Measurements from ENCODE around the gene COG2.
"Not testable (repeated sequence)": the region's sequence is repeated elsewhere in the genome, so short reads cannot be mapped to it uniquely, and the experiment has no call there.

COG2 gene

DNA sequence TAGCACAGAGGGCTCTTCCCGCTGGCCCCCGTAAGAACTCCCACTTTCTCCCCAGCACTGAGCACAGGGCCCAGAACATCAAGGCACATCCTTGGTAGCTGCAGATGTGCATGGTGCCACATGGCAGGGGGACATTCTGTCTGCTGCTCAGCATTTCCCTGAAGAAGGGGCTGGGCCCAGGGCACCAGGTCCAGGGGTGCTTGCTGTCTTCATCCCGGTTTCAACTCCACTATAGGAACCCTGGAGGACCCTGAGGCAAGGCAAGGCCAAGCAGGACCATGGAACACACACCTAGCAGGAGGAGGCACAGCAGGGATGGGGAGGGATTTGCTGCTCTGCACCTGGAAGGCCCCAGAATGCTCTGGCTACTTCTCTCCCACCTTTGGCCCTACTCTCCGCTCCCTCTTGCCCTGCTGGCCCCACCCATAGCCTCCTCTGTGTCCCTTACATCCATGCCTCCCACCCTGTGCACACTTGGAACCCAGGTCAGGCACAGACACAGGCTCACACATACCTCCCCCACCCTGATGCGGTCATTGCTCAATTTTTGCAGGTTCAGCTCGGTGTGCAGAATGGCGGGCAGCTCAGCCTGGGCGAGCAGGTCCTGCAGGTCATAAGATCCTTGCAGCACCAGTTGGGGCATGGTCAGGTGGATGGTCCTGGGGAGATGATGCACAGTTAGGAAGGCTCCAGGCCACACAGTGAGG, 61.6 kb downstream of the COG2 start:
- no peak for DNase-seq

DNA sequence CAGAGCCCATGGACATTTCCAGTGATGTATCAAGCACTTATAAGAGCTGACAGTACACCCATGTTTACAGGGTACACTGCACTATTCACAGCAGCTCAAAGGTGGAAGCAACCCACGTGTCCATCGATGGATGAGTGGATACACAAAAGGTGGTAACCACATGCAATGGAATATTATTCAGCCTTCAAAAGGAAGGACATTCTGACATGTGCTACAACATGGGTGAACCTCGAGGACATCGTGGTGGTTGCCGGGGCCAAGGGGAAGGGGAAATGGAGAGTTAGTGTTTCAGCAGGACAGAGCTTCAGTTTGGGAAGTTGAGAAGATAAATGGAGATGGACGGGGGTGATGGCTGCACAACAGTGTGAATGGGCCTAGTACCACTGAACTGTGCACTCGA, 62.5 kb downstream of the COG2 start:
- no peak for DNase-seq

DNA sequence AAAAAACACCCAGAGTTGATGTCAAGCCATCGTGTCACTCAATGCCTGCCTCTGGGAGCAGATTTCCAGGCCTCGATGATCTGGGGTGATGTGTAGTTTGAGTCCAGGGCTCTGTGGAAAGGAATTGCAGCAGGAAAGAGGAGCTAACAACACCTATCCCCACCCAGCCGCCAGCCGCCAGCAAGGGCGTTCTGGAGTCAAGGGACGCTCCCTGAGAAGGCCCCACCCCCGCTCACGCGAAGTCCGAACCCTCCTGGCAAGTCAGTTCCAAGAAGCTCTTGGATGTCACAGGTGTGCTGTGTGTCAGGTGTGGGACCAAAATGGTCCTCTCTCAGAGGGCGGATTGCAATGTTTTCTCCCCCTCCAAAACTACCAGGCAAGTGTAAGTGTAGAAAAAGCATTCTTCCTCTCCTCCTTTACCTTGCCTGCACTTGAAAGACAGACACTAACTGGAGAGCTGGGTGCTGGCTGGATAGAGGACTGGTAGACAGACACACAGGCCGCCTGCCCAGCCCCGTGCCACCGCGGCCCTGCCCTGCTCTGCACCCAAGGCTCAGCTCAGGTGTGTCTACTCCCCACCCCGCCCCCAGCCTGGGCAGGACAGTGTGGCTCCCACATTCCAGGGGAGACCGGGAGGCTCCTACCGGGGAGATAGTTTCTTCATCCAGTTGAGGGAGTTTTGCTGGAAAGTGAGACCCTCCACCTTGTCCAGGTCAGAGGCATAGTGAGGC, 63.2 kb downstream of the COG2 start:
- DNase-seq = no peak

DNA sequence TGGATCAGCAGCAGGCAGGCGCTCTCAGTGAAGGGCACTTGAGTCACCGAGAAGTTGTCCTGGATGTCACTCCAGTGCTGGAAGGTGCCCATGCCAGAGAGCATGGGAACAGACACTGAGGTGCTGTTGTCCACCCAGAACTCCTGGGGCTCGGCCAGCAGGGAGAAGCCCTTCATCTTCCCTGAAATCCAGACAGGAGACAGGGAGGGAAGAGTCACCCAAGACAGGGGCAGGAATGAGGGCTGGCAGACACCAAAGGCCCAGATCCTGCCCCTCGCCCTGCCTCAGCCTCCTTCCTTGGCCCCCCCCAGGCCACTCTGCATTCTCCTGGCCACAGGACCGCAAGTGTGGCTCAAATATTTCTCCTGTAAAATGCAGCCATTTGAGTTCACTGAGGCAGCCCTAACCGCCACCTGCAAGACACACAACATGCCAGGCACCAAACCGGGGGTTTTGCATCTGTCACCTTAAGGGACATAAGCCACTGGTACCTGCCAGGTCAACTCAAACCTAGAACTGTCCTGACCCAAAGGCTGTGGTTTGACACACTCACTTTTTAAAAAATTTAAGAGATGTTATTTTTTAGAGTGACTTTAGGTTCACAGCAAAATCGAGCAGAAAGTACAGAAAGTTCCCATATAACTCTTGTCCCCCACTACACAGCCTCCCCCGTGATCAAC, 63.9 kb downstream of the COG2 start:
- no peak for DNase-seq

DNA sequence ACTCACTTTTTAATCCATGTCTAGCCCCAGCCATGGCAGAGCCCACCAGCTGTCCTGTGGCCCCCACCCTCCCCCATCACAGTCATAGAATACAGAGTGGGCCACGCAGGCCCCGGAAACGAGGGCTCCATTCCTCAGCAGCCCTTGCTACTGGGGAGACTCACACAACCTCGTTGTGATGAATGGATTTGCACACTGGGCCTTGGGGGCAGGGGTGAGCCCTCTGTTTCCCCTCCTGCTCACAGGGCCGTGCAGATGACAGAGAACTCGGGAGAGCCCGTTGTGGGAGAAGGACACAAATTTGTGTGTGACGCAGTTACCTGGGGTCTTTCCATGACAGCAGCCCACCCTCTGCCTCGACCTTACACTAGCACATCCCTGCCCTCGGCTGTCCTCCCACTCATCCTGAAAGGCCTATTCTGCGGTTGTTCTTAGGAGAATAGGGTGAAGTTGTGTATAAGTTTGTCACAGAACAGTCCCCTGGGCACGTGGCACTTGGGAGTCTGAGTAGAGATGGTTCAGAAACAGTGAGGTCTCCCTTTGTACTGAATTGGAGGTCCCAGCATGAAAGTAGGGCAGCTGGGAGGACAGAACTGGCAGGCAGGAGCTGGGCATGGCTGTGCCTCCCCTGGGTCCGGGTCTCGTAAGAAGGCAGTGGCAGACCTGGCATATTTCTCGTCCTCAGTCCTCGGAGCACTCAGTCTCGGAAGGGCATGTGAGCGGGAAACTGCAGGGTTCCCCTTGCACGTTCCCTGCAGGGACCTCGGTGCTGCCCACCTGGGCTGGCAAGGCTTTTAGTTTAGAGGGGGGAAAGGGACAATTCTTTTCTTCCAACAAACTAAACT, 64.8 kb downstream of the COG2 start:
- DNase-seq = no peak

DNA sequence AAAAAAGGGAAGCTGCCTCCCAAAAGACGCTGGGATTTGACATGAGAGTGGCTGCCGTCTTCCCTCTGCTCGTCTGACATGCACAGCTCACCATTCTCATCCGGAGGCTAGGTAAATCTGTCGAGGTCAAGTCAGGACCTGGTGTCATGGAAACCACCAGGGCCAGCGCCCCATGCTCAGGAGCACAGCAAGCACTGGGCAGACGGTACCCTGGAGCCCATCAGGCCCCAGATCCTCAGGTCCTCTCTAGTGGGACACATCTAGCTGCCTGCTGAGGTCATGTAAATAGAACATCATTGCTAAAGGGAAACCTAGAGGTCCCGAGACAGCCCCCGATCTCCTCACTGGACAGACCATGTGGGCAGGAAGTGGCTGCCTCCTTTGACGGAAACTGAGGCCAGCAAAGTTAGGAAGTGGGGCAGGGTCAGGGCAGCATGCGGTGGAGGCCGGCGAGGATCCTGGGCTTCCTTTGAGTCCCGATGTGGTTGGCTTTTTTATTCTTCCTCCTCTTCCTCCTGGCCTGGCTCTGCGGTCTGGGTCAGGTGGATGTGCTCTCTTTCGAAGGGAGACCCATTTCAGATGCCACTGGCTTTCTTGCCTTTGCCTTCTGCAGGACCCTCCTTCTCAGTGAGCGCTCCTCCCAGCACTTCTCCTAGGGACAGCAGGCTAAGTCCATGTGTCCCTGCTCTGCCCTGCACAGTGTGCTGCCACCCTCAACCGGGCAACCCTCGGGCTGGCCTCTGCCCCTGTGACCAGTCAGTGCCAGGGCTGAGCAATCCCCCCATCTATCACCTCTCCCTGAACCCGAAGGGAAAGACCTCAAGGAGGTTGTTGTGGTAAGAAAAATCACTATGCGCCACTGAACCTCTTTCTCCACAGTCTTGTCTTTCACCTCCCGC, 65.7 kb downstream of the COG2 start:
- DNase-seq = no peak

DNA sequence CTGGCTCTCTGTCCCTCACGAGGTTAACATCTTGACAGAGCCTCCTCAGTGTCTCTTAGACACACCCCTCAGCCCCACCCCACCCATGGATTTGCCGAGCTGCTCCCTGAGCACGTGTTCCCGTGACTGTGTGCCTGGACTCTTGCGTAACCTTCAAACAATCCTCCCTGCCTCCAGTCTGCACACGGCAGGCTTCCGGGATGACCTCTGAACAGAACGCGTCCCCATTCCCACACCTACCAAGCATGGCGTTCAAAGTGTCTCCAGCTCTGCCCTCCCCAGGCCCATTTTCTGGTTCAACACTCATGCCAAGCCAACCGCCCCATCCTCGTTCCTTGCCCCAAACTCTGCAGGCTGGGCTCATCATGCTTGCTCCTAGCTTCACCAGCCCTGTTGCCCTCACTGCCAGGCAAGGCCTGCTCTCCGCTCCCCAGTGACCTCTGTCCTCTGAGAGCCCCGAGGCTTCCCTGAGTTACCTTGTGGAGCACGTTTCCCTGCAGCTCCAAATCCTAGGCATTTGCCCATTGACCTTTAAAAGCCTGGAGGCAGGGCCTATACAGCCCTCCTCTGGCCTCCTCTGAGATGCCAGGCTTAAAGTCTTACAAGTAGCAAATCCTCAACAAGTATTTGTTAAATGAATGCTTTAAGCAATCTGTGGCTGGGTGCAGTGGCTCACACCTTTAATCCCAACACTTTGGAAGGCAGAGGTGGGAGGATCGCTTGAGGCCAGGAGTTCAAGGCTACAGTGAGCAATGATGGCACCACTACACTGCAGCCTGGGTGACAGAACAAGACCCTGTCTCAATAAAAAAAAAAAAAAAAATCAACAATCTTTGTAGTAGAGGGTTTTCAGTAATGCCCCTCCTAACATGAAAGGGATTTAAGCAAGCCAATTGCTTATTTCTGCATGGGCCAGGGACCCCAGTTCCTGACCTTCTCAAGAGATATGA, 66.6 kb downstream of the COG2 start:
- no peak for DNase-seq

DNA sequence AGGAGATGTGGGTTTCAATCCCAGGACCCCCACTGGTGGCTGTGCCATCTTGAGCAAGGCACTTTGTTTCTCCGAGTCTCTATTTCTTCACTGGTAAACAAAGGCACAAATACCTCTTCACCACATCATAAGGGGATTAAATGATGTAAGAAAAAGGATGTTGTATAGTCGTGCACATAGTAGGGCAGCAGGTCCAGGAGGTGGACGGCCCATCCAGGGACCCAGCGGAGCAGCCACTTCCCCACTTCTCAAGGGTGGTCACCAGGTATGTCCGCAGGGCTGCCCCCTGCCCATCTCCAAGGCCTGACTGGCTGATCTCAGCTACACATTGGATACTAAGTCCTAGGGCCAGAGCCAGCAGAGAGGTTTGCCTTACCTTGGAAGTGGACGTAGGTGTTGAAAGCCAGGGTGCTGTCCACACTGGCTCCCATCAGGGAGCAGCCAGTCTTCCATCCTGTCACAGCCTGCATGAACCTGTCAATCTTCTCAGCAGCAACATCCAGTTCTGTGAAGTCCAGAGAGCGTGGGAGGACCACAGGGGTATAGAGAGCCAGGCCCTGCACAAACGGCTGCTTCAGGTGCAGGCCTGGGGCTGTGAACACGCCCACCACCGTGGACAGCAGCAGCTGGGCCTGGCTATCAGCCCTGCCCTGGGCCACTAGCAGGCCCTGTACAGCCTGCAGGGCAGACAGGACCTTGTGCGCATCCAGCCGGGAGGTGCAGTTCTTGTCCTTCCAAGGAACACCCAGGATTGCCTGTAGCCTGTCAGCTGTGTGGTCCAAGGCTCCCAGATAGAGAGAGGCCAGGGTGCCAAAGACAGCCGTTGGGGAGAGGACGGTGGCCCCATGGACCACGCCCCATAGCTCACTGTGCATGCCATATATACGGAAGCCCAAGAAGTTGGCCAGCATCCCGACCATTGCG, 67.6 kb downstream of the COG2 start:
- DNase-seq = no peak

DNA sequence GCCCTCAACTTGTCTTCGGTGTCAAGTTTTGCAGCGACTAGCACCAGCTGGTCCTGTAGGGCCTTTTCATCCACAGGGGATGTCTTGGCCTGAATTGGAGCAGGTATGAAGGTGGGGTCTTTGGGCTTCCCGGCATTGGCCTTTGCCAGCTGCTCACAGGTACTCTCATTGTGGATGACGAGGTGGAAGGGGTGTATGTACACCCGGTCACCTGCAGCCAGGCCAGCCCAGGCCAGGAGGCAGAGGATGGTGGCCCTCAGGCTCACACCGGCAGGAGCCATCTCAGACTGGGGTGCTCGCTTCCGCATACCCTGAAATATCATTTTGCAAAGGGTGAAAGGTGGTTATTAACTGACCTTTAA, 68.2 kb downstream of the COG2 start:
- no peak for DNase-seq

DNA sequence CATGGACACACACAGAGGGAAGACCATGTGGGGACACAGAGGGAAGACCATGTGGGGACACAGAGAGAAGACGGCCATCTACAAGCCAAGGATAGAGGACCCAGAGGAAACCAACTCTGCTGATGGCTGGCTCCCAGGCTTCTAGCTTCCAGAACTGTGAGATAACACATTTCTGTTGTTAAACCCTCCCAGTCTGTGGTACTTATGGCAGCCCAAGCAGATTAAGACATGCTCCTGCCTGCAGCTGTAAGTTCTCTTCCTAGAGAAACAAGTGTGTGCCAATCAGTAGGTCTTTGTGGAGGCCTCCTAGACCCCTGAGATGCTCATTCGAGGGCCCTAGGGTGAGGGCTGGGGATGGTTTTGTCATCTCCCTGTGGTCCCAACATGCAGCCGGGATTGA, 69.0 kb downstream of the COG2 start:
- no peak for DNase-seq

DNA sequence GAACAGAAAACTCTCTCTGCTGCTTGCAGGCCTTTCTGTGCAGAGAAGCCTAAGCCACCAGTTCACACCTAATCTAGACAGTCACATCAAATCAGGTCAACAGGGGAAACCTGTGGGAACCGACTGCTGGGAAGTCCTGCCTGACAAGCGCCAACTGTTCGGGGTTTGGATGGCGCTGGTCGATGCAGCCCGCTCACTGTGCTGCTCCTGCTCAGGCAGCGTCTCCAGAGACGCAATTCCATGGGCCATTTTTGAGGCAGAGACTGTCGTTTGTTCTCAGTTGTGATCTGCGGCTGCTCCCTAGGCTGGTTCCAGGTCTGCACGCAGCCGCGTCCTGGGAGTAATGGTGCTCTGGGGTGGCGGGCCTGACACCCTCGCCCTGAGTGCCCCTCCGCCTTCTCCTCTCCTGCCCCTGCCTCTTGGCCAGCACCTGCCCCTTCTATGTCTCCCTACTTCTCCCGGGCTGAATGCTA, 70.2 kb downstream of the COG2 start:
- DNase-seq = no peak

DNA sequence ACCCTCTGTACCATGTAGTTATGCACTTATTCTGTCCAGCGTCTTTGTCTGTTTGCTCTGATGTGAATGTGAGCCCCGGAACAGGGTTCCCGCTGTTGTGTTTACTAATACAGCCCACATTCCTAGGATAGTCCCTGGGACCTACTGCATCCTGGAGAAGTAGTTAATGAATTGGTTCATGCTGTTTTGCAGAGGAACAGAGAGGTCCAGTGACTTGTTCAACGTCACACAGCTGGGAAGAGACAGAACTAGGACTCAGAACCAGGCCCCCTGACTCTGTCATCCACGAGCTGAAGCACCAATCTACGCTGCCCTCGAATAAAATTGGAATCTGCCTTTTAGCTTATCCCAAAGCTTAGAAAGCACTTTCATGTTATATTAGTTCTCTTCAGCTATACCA, 70.9 kb downstream of the COG2 start:
- DNase-seq = no peak

DNA sequence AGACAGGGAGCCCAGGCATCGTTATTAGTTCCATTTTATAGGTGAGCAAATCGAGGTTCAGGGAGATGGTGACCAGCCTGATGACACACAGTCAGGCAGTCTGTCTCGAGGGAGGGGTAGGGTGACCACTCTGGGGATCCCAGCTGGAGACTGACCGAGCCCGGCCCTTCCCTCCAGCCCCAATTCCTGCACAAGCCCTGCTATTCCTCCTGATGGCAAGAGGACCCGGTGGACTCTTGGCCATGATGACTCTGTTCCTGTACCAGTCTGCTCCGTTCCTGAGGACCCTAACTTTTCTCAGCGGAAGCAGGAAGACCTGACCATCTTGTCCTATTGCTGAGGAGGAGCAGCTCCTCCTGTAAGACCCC, 71.2 kb downstream of the COG2 start:
- DNase-seq = no peak

DNA sequence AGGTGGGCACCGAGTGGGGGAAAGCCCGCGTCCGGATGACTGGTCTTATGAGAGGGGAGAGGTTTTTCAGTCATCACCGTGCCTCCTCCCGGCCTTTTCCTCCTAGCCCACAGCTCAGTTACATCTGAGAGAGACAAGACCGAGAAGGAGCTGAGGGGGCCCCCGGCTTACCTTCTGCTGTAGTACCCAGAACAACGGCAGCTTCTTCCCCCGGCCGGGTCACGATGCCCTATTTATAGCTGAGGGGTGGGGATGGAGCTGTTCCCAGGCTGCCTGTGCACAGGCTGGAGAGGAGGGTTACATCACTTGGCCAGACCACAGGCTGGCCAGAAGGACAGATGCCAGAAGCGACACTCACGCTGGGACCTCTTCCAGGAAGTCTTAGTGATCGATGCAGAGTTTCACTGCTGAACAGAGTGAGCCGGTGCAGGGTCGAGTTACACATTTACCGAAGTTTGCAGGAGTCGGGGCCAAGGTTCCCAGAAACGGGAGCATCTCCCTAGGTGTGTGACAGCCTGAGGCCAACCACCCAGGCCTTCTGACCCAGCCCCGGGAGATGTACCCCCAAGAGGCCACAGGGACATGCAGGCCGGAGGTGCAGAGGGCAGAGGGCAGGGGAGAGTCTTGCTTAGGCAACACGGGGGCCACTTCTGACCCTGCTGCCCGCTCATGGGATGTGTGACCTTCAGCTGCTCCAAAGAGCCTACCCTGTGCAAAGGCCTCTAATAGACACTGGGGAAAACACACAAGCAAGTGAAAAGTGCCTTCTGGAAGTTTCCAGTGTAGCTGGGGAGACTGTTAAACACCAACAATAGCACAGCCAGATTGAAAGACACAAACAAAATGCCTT, 71.9 kb downstream of the COG2 start, which contains the start of gene AGT:
Gene AGT, minus strand, starts transcription at position 208 of the 850 bp plus-strand sequence. CDS start 3,299 bp downstream, outside the sequence.
- DNase-seq = no peak

DNA sequence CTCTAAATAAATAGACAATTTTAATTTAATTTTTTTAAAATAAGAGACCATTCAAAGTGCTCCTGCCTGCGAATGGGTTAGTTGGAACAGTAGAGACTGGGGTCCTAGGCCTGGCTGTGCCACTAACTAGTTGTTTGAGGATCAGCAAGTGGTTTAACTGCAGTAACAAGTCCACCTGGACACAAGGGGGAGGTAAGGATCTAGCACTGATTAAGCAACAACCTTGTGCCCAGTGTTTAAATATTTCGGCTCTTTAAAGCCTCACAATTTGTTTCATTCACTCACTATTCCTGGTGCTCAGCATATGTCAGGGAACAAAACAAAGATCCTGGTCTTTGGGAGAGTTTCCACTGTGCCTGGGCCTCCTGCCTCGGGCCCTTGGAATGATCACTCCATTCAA, 73.2 kb downstream of the COG2 start:
- no peak for DNase-seq

DNA sequence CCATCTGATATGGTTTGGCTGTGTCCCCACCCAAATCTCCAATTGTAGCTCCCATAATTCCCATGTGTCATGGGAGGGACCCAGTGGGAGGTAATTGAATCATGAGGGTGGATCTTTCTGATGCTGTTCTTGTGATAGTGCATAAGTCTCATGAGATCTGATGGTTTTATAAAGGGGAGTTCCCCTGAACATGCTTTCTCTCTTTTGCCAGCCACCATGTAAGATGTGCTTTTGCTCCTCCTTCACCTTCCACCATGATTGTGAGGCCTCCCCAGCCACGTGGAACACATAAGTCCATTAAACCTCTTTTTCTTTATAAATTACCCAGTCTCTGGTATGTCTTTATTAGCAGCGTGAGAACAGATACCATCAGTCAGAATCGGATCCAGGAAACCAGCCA, 74.2 kb downstream of the COG2 start:
- not testable (repeated sequence) for DNase-seq

DNA sequence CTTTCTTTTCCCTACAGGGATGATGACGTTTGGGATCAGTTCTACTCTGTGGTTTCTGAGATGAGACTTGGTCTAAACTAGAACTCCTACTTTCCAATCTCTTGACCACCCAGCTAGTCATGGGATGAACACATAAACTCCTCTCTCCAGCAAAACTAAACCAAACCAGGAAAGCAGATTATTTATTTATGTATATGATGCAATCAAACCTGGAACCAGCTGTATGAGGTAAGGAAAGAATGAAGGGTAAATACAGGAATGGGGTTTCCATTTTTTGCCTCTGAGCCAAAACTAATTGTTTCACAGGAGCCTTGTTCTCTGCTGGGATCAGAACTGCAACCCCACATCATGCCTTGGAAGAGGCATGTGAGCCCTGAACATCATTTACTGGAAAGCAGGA, 75.0 kb downstream of the COG2 start:
- DNase-seq = no peak

DNA sequence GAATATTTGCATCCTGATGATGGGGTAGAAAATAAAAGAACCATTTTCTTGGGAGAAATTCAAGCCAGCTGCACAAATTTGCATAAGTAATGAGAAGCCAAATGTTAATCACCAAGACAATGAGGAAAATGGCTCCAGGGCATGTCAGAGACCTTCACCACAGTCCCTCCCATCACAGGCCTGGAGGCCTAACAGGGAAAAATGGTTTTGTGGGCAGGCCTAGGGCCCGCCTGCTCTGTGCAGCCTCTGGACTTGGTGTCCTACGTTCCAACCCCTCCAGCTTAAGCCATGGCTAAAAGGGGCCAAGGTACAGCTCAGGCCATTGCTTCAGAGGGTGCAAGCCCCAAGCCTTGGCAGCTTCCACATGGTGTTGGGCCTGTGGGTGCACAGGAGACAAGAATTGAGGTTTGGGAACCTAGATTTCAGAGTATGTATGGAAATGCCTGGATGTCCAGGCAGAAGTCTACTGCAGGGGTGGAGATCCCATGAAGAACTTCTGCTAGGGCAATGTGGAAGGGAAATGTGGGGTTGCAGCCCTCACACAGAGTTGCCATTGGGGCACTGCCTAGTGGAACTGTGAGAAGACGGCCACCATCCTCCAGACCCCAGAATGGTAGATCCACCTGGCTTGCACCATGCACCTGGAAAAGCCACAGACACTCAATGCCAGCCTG, 79.7 kb downstream of the COG2 start:
- not testable (repeated sequence) for DNase-seq
